ENCODE results near the gene GALNT17.

Gene GALNT17

GRCh38 chr7:71618278-71618677, 486.3 kb downstream of the GALNT17 start:
- no peak for TF ChIP-seq GATA2 (IDR thresholded peaks at IDR 0.05; ENCODE audit: low read depth, low read length)
- TF ChIP-seq GATA3 (IDR thresholded peaks at IDR 0.05; ENCODE audit: low read depth, low read length) = no peak

GRCh38 chr7:71625545-71625944, 493.6 kb downstream of the GALNT17 start:
- TF ChIP-seq GATA3 (IDR thresholded peaks at IDR 0.05; ENCODE audit: low read depth, low read length) (no peak), GATA2 (IDR thresholded peaks at IDR 0.05; ENCODE audit: low read depth, low read length) (no peak)

GRCh38 chr7:71626206-71626605, 494.3 kb downstream of the GALNT17 start:
- no peak for TF ChIP-seq GATA3 (IDR thresholded peaks at IDR 0.05; ENCODE audit: low read depth, low read length)
- TF ChIP-seq GATA2 (IDR thresholded peaks at IDR 0.05; ENCODE audit: low read depth, low read length) = no peak

GRCh38 chr7:71627651-71628050, 495.7 kb downstream of the GALNT17 start:
- TF ChIP-seq GATA2 (IDR thresholded peaks at IDR 0.05; ENCODE audit: low read depth, low read length) (no peak), GATA3 (IDR thresholded peaks at IDR 0.05; ENCODE audit: low read depth, low read length) (no peak)

- TF ChIP-seq GATA3 (IDR thresholded peaks at IDR 0.05; ENCODE audit: low read depth, low read length) = no peak
- TF ChIP-seq GATA2 (IDR thresholded peaks at IDR 0.05; ENCODE audit: low read depth, low read length) = no peak
Observed at GRCh38 chr7:71630516-71630915, 498.6 kb downstream of the GALNT17 start.

- TF ChIP-seq GATA2 (IDR thresholded peaks at IDR 0.05; ENCODE audit: low read depth, low read length) (no peak), GATA3 (IDR thresholded peaks at IDR 0.05; ENCODE audit: low read depth, low read length) (no peak)
Observed at GRCh38 chr7:71633551-71634008, 501.6 kb downstream of the GALNT17 start.

GRCh38 chr7:71636329-71636728, 504.4 kb downstream of the GALNT17 start:
- no peak for TF ChIP-seq GATA2 (IDR thresholded peaks at IDR 0.05; ENCODE audit: low read depth, low read length)
- no peak for TF ChIP-seq GATA3 (IDR thresholded peaks at IDR 0.05; ENCODE audit: low read depth, low read length)

- no peak for TF ChIP-seq GATA2 (IDR thresholded peaks at IDR 0.05; ENCODE audit: low read depth, low read length)
- TF ChIP-seq GATA3 (IDR thresholded peaks at IDR 0.05; ENCODE audit: low read depth, low read length) = no peak
Observed at GRCh38 chr7:71637578-71637977, 505.6 kb downstream of the GALNT17 start.

GRCh38 chr7:71638108-71638507, 506.2 kb downstream of the GALNT17 start:
- TF ChIP-seq GATA3 (IDR thresholded peaks at IDR 0.05; ENCODE audit: low read depth, low read length) (no peak), GATA2 (IDR thresholded peaks at IDR 0.05; ENCODE audit: low read depth, low read length) (no peak)

GRCh38 chr7:71639382-71640085, 507.6 kb downstream of the GALNT17 start:
- no peak for TF ChIP-seq GATA3 (IDR thresholded peaks at IDR 0.05; ENCODE audit: low read depth, low read length)
- TF ChIP-seq GATA2 (IDR thresholded peaks at IDR 0.05; ENCODE audit: low read depth, low read length) = no peak

- TF ChIP-seq GATA3 (IDR thresholded peaks at IDR 0.05; ENCODE audit: low read depth, low read length) (no peak), GATA2 (IDR thresholded peaks at IDR 0.05; ENCODE audit: low read depth, low read length) (no peak)
Observed at GRCh38 chr7:71645836-71646235, 513.9 kb downstream of the GALNT17 start.

- TF ChIP-seq GATA2 (IDR thresholded peaks at IDR 0.05; ENCODE audit: low read depth, low read length) (no peak), GATA3 (IDR thresholded peaks at IDR 0.05; ENCODE audit: low read depth, low read length) (no peak)
Observed at GRCh38 chr7:71649812-71650211, 517.9 kb downstream of the GALNT17 start.

- TF ChIP-seq GATA2 (IDR thresholded peaks at IDR 0.05; ENCODE audit: low read depth, low read length) (no peak), GATA3 (IDR thresholded peaks at IDR 0.05; ENCODE audit: low read depth, low read length) (no peak)
Observed at GRCh38 chr7:71650653-71651337, 518.9 kb downstream of the GALNT17 start.

GRCh38 chr7:71652510-71652909, 520.6 kb downstream of the GALNT17 start:
- TF ChIP-seq GATA3 (IDR thresholded peaks at IDR 0.05; ENCODE audit: low read depth, low read length) (no peak), GATA2 (IDR thresholded peaks at IDR 0.05; ENCODE audit: low read depth, low read length) (no peak)

- TF ChIP-seq GATA2 (IDR thresholded peaks at IDR 0.05; ENCODE audit: low read depth, low read length) = no peak
- no peak for TF ChIP-seq GATA3 (IDR thresholded peaks at IDR 0.05; ENCODE audit: low read depth, low read length)
Observed at GRCh38 chr7:71657386-71657785, 525.4 kb downstream of the GALNT17 start.

All from SH-SY5Y (cell line).